Fibroblast of pulmonary artery (primary cell): ENCODE data around the gene SC5D.

Source experiments
- DNase-seq: peaks from one replicate; pipeline ENCODE4 v3.0.0-alpha.2; 2010; ENCODE audit warnings: low read depth
- H3K4me3 ChIP-seq: replicated peaks from 2 replicates; pipeline ENCODE4 v1.5.1; 2011; ENCODE audit warnings: low read depth, mild to moderate bottlenecking, control low read depth, low read length, moderate library complexity
- CTCF ChIP-seq: IDR thresholded peaks from 2 replicates; pipeline ENCODE4 v1.5.1; 2011; ENCODE audit warnings: mild to moderate bottlenecking, control low read depth, low read length, inconsistent platforms; ENCODE audit errors: missing control alignments

Gene SC5D

GRCh38 chr11:121292495-121293287 is at the start of gene SC5D:
TSS of gene SC5D (plus strand) at chr11:121292771. CDS start at chr11:121303376, 10,605 bp downstream.
- TF ChIP-seq CTCF, result no peak
- DNase-seq, result peak; percentile 93
- H3K4me3 ChIP-seq, result peak within 1 kb of the TSS; percentile 84

GRCh38 chr11:121244884-121245283 is 47.7 kb upstream of the SC5D start:
- no peak overlapping the region for H3K4me3 ChIP-seq

GRCh38 chr11:121246021-121246768 is 46.4 kb upstream of the SC5D start:
- no peak for DNase-seq
- no peak for TF ChIP-seq CTCF

More at GRCh38 chr11:121244884-121245283, 47.7 kb upstream of the SC5D start:
- TF ChIP-seq CTCF, result no peak
- no peak for DNase-seq

GRCh38 chr11:121246769-121247035 is 45.9 kb upstream of the SC5D start:
- no peak for DNase-seq
- no peak for TF ChIP-seq CTCF
- no peak overlapping the region for H3K4me3 ChIP-seq

More at GRCh38 chr11:121246021-121246768, 46.4 kb upstream of the SC5D start:
- H3K4me3 ChIP-seq, result no peak overlapping the region

GRCh38 chr11:121248496-121248895 is 44.1 kb upstream of the SC5D start:
- no peak for TF ChIP-seq CTCF
- DNase-seq, result no peak
- H3K4me3 ChIP-seq, result no peak overlapping the region

GRCh38 chr11:121249039-121249663 is 43.4 kb upstream of the SC5D start:
- no peak overlapping the region for H3K4me3 ChIP-seq
- TF ChIP-seq CTCF, result peak; percentile 76
- peak; percentile 63 for DNase-seq
